ELR (cell line): ENCODE data around the gene TWNK.
"Not testable (repeated sequence)": the region's sequence is repeated elsewhere in the genome, so short reads cannot be mapped to it uniquely, and the experiment has no call there.

ENCODE experiments used
- DNase-seq: peaks from one replicate; pipeline ENCODE4 v3.0.0-alpha.2; 2015; ENCODE audit warnings: low read depth

The TWNK gene

DNA sequence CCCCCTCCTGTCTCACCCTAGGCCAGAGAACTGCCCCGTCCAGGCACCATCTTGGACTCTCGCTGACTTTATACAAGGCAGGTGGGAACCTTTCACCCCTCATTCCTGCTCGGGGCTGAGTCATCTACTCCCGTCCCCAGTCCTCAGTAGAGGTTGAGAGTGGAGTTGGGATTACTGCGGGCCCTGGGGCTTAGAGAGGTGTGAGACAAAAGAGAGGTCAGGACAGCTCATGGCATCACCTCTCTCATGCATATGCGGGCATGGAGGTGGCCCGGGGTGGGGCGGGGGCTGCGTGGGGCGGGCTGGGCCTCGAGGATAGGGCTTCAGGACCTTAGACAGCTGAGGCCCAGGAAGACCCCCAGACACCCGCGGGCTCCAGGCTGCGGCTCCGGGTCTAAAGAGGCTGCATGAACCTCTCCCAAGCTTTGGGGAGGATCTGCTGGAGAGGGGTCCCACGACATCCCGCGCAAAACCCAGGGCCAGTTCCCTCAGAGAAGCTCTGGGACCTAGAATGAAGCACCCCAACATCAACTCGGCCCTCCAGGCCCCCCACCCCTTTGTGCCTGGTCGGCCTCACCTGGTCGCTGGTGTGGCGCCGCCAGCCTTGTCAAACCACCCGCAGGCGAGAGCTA is 43.3 kb downstream of the TWNK start:
- peak; percentile 65 for DNase-seq

DNA sequence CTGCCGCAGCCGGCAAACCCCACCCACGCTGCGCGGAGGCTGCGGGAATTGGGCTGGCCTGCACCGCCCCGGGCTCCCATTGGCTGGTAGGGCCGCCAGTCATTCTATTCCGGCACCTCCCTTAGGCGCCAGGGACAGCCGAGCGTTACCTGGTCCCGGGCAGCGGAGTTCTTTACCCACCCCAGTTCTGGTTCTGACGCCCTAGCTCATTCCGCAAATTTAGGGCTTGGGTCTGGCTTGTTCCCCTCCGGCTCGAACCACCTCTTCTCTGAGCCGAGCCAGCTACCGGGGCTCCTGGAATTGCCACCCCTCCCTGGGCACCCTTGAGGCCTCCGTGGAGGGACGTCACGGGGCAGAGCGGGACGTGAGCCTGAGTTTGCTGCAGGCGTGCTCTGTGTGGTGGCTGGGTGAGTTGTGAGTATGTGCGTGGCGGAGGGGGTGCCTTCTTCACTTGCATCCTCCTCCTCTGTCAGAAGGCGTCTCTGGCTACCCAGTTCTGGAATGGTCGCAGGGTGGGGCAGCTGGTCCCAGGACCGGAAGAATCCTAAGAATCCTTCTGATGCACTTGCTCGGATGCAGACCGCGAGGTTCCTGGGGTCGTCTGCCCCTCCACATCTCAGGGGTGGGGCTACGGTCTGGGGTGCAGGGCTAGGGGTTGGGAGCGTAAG is 43.9 kb downstream of the TWNK start, which contains the start of the genes PDZD7 and SFXN3:
PDZD7 (minus strand) TSS at position 2 of the 668 bp plus-strand sequence. CDS start 910 bp downstream, outside the sequence.
SFXN3 (plus strand) TSS at position 107 of the 668 bp plus-strand sequence. CDS start 3,461 bp downstream, outside the sequence.
- DNase-seq = peak; percentile 95

DNA sequence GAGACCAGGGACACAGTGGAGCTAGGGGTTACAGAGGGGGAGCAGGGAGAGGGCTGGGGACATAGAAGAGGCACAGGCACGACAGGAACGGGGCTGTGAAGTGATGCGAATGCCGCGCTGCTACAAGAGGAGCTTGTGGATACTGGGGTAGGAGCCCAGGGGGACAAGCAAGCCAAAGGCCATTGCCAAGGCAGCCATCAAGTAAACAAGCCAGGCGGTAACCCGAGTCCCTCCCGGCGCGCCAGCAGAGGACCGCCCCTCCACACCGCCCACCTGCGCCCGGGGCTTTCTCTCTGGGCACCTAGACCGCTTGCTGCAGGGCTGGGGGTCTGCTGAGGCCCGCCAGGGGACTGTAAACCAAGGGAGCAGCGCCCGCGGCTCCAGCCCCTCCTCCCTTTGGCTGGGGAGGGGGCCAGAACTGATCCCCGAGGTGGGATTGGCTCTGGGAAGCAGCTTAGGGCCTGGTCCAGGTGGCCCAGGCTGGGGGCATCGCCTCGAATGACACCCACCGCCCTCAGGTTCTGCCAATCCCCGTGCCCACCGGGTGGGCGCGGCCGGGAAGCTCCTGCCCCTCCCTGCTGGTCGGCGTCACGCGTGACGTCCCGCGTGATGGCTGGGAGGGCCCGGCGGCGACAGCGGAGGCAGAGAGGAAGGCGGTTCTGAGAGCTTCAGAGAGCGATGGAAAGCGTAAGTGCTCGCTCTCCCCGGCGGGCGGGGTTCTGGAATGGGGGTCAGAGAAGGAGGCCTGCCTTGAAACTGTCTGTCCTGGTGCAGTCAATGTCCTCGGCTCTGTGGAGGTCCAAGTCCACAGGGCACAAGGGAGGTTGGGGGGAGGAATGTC is 44.7 kb downstream of the TWNK start:
- peak; percentile 75 for DNase-seq

- DNase-seq = peak; percentile 92
These were observed 45.4 kb downstream of the TWNK start for GRCh38 chr10:101032637-101033224.

DNA sequence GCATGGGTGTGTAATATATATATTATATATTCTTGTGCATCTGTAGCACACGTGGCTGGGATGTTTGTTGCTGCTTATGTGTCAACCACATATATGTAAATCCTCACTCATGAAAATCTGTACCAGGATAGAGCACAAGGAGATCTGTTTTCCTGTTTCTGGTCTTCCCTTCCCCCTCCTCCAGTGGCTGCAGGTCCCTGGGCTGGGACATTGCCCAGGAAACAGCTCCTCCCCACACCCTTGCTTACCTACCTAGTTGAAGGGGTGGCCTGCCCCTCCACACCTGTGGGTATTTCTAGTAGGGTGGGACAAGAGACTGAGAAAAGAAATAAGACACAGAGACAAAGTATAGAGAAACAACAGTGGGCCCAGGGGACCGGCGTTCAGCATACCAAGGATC is 45.9 kb downstream of the TWNK start:
- no peak for DNase-seq

- not testable (repeated sequence) for DNase-seq
These were observed 47.1 kb downstream of the TWNK start for GRCh38 chr10:101034404-101034803.

DNA sequence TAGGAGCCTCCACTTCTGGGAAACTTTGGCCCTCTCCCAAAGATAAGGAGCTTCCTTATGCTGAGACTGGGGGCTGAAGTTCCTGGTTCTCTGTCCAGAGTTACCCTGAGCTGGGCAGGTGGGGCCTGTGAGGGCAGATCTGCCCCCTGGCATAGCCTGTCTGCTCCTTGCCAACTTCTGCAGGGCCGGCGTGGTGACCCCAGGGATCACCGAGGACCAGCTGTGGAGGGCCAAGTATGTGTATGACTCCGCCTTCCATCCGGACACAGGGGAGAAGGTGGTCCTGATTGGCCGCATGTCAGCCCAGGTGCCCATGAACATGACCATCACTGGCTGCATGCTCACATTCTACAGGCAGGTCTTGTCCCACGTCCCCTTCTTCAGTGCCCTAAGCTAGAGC is 48.0 kb downstream of the TWNK start:
- no peak for DNase-seq

DNA sequence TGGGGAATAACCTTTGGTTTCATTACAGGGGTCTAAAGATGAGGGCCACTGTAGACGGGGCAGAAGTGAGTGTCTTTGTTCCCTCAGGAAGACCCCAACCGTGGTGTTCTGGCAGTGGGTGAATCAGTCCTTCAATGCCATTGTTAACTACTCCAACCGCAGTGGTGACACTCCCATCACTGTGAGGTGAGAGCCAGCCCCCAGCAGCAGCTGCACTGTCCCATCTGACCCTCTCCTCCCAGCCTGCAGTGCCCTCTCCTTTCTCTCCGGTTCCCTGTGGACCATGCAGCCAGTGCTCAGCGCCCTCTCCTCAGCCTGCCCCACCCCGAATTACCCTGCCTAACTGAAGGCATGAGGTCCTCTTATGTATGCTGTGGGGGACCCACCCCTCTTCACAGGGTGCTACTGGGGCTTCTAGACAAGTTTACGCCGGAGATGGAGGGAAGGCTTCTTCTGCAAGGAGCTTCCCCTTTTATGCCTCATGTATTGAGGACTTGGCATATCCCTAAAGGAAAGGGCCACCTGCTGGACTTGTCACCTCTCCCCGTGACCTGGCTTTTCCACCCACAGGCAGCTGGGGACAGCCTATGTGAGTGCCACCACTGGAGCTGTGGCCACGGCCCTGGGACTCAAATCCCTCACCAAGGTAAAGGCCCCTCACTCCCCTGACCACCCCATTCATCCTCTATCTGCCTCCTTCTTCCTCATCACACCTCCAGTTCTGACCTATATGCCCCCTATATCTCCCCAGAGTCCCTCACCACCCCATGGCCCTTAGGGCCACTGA is 48.8 kb downstream of the TWNK start:
- no peak for DNase-seq

DNA sequence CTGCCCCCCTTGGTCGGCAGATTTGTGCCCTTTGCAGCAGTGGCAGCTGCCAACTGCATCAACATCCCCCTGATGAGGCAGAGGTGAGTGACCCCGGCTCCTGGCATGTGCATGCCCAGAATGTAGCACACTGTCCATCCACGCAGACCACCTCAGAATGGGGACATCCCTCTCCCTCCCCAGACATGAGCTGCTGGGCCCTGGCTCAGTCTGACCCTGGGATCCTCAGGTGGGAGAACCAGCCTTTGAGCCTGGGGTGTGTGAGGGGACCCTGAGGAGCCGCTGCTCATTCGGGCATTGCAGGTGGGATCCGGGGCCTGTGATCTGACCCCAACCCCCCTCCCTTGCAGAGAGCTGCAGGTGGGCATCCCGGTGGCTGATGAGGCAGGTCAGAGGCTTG is 49.4 kb downstream of the TWNK start:
- no peak for DNase-seq

DNA sequence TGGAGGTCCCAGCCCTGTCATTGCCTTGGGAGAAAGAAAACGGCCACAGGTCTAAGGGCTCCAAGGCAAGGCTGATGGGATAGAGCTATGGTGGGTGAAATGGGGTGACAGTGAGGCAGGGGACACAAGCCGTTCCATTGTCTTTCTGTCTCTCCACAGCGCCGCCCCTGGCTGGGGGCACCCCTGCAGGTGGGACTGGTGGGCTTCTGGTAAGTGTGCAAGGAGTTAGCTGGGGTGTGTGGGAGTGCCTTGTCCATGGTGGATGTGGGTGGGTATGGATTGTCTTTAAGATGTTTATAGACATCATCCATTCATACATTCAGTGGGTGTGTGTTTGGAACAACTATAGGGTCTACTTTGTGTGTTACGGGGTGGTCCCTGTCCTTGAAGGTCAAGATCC is 51.1 kb downstream of the TWNK start:
- DNase-seq = no peak

DNA sequence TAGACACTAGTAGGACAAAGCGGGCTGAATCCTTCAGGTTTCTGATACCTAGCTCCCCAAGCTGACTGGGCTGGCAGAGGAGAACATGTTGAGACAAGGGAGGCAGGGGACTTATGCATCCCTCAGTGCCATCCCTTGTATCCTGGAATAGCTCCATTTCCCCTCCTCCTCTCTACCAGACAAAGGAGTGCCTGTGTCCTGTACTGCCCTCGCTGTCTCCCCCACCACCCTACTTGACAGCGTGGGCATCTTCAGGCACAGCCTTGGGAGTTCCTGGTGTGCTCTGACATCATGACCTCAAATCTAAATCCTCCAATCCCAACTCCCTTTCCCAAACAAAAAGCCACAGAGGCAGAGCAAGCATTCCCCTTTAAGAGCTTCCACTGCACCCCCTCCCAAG is 52.7 kb downstream of the TWNK start:
- no peak for DNase-seq

DNA sequence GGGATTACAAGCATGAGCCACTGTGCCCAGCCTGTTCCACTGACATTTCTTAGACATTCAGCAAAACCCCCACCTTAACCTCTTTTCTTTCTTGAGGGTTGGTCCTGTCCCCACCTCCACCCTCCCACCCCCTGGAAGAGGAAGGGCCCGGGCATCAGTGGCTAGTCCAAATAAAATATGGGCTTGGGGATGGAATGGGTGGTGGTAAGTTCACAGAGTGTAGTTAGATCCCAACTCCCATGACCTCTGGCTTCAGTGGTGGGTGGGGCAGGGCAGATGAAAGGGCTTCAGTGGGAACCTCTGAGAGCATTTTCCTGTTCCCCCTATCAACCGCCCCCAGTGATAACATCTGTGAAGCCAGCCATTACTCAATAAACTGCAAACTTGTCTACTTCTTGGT is 53.5 kb downstream of the TWNK start:
- DNase-seq = no peak

GRCh38 chr10:101041252-101041761 is 54.0 kb downstream of the TWNK start:
- DNase-seq = peak; percentile 89

GRCh38 chr10:101042118-101042517 is 54.8 kb downstream of the TWNK start:
- DNase-seq = no peak

DNA sequence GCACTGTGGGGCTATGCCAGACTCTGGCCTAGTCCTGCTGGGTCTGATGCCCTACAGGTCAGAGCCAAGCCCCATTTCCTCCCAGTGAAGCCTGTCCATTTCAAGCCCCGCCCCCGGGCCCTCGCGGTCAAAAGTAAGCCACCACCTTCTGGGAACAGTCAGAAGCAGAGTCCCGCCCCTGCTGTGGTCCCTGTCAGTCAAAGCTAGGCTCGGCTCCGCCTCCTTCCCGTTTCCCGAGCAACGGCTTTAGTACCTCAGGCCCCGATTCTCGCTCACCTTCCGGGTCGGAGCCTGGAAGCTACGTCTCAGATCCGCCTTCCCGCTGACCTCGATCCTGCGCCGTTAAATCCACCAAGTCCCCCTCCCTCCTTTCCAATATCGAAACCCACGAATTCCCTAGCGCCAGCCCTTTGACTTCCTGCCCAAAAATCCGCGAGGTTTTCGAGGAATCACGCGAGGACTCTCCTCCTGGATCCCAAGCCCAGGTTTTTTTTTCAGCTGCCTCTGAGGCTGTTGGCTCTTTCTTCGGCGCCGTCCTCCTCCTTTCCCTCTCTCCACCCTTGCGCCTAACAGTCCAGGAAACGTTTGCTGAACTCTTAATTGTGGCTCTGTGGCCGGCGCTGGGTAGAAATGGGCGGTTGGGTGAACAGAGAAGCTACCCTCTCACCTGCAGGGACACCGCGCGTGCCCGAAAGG is 55.5 kb downstream of the TWNK start:
- peak; percentile 99 for DNase-seq

DNA sequence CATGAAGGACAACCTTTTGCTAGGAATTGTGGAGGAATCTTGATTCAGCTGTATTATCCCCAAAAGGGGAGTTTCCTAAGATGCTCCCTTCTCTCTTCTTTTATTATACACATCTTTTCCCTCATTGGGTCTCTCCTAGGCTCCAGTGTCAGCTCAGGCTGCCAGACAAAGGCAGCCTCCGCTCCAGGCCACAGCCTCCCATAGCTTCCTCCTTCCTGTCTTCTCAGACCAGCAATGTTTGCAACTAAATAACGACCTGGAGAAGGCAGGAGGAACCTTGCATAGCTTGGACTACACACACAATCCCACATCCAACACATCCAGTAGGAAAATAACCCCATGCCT is 56.0 kb downstream of the TWNK start:
- DNase-seq = peak; percentile 22
